H54 (cell line): ENCODE results near the gene COMMD3.

Experiments used
- DNase-seq: peaks from one replicate; pipeline ENCODE4 v3.0.0; 2011; ENCODE audit warnings: low spot score, mixed read lengths; ENCODE audit not compliant: insufficient read length
- FAIRE-seq: peaks from 3 replicates; lab custom pipeline; 2011; peaks lifted over from hg19 to GRCh38; lab: Jason Lieb, UNC
- POLR2A ChIP-seq: IDR thresholded peaks from 2 replicates; pipeline ENCODE4 v1.6.1; 2011; ENCODE audit warnings: low read depth, mild to moderate bottlenecking, low read length

Gene COMMD3

DNA sequence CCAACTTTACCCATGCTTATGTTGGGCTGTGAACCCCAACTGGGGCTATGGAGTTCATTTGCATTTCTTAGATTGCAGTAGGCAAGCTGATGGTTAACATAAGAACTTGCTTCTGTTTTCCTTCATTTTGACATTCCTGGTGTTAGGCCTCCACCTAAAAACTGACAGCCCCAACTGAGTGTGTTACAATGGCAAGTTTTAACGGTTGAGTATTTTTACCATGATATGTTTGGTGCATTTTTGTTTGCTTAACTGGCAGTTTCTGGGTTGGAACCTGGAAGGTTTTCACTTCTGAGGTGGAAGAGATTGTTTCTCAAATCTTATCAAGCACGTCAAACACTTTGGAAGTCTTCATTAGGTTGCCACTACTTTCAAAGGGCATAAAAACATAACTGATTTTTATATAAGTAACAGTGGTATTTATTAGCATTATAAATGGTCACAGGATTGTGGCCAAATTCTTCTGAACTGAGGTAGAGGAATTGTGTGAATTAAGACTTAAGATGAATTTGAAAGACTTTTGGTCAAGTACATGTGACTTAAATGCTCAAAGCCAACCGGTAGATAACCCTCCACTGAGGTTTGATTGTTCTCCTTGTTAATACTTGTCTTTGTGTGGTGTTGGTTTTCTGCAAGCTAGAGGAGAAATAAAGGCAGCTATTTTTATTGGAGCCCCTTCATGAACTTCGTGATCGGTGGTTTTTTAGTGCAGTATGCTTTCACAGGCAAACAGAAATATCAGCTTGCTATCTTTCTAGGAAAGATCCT, 7.5 kb downstream of the COMMD3 start:
- FAIRE-seq (no peak), DNase-seq (no peak)
- no peak for TF ChIP-seq POLR2A

DNA sequence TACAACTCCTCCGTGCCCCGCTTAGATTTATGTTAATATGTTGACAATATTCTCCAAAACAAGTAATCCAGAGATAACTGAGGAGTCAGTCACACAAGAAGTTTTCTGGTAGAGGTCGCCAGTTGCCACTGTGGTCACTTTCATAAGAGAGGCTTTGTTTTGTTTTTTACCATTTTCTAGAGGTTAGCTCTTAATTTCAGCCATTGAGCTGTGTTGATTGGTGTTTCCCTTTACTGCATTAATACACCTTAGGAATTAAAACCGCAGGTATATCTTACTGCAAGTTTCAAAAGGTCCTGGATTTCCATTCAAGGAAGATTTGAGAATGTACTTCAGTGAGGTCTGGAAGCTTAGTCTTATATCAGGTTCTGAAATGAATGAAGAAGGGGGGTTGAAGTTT, 8.2 kb downstream of the COMMD3 start:
- FAIRE-seq (no peak), DNase-seq (no peak)
- TF ChIP-seq POLR2A: no peak

DNA sequence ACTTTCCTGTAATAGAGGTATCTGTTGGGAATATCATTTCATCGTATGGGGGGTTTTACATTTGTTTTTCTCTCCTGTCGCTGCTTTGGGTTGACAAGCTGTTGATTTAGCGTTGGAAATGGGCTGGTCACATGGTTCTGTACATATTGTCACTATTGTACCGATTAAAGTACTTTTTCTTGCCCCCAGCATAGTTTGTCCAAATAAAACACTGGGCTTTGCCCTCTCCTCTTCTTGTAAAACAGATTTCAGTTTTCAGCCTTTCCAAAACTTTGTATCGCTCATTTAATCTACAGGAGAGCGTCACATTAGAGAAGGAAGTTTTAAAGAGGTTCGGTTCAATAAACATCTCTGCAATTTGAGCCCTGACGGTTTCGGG, 8.7 kb downstream of the COMMD3 start:
- TF ChIP-seq POLR2A: no peak
- peak; percentile 61 for FAIRE-seq
- no peak for DNase-seq

DNA sequence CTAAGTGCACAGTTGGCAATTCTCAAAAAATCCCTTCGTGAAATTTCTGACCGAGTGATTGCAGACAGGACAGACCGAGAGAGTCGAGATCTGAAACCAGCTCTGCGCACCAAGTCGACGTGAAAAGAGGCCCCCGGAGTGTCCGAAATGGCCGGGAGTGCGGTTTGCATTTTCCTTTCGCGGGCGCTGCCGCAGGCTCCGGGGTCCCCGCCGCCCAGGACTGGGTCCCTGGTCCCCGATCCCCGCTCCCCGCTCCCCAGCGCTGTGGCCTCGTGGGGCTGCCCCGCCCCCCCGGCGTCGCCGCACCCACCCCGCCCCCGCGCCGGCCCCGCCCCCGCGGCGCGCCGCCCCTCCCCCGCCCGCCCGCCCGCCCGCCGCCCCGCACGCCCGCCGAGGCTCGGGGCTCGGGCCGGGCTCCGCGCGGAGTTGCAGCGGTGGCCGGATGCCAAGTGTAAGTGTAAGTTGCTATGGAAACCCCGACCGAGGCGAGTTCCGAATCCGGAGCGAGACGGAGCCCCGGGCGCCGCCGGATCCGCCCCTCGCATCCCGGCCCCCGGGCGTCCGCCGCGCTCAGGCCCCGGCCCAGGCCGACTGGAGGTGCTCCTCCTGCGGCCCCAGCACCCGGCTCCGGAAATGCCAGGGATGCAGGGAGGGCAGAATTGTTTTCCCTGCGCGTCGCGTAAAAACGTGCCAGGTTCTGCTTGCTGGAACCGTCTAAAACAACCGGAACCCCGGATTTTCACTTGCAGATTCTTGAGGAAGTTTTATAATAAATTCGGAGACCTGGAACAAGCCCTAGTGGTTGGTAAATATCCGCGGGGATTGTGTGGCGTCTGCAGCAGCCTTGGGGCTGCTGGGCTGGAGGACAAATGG, 9.3 kb downstream of the COMMD3 start:
- FAIRE-seq (no peak), DNase-seq (peak; percentile 93)
- TF ChIP-seq POLR2A: peak; percentile 45

DNA sequence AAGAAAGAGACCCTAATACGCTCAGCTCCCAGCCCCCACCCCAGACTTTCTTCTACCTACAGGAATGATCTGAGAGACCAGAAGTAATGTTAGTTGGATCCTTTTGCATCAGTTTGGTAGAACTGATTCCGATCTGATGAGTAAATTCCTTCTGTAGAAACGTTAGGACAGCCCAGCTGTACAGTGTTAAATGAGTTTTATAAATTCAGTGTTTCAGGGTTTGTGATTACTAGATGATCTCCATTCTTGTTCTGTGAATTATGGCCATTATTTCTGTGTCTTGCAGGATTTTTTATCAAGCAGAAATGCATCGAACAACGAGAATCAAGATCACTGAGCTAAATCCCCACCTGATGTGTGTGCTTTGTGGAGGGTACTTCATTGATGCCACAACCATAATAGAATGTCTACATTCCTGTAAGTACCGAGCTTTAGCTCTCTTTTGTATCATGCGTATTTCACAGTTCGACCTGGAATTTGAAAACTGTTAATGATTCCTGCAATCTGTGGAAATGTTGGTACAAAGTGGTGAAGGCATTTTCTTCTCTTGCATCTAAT, 10.0 kb downstream of the COMMD3 start:
- TF ChIP-seq POLR2A: no peak
- DNase-seq: no peak
- FAIRE-seq: peak; percentile 78

DNA sequence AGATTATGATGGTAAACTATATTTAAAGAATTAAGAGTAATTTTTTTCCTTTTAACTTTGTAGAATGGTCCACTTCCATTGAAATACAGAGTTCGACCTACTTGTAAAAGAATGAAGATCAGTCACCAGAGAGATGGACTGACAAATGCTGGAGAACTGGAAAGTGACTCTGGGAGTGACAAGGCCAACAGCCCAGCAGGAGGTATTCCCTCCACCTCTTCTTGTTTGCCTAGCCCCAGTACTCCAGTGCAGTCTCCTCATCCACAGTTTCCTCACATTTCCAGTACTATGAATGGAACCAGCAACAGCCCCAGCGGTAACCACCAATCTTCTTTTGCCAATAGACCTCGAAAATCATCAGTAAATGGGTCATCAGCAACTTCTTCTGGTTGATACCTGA, 13.0 kb downstream of the COMMD3 start:
- DNase-seq: no peak
- FAIRE-seq: no peak
- no peak for TF ChIP-seq POLR2A

DNA sequence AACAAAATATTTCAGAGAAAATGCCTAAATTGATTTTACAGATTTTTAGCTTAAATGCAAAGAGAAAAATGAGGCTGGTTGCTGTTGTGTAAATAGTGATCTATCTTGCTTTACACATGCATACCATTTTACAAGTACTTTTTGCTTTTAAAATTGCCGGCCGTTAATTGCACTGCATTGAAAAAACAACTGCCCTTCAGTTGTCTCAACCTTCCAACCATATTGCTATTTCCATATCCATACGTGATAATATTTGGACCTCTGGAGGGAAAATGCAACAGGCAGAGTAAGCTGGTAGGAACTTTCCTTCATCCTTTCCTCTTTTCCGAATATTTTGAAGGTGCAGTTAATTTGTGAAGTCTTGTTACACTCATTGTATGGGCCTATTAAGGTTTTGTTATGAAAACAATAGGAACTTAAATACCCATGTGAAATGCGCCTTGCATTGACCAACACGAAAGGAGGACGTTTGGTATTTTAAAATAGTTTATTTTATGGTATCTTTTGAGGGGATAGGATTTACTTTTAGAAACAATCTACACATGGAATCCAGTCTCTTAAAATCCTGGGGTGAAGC, 16.0 kb downstream of the COMMD3 start:
- DNase-seq: no peak
- no peak for FAIRE-seq

DNA sequence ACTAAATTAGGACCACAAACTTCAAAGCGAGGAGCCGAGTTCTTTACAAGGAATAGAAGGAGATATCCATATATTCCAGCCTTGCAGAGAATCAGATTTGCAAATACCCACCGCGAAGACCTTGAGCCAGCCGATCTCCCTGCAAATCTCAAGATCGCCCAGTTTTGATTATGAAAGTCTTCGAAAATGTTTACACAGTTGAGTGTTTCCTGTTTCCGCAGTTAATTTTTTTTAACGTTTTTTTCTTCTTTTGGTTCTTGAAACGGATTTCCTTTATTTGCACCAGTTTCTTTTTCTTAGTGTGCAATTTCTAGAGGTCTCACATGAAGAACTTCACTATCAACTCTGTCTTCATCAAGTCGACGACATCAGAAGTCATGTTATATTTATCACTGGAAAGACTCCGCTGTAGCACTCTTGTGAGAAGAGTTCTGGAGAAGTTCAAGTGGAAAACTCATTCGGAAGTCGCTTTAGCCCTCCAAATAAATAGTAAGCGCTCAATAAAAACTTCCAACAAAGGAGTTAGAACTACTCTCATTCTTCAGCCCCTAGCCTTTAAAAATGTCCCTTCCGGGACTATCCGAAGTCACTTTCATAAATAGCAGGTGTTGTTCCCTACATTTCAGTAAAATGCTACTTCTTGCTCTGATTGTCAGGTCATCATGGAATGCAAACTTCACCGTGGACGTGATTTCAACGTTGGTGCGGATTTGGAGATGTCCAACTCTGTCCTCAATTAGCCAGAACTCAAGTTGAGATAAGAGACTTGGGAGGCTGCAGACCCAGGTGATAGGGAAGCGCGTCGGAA, 17.2 kb downstream of the COMMD3 start:
- no peak for TF ChIP-seq POLR2A
- FAIRE-seq: no peak
- no peak for DNase-seq

More for the DNA sequence above, 16.0 kb downstream of the COMMD3 start:
- TF ChIP-seq POLR2A: no peak

DNA sequence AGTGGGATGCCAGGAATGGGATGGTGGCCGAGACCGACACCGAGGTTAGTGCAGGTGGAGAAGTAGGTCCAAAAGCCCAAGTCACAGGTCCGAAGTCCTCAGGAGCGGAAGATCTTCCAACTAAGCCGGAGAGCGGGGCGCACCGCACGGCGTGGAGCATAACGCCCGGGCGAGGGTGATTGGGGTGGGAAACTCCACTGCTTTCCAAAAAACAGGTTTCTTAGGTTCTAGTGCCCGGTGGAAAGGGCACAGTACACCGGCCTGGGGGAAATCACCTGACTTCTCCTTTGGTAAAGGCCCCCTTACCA, 17.7 kb downstream of the COMMD3 start:
- no peak for DNase-seq
- no peak for TF ChIP-seq POLR2A
- no peak for FAIRE-seq

DNA sequence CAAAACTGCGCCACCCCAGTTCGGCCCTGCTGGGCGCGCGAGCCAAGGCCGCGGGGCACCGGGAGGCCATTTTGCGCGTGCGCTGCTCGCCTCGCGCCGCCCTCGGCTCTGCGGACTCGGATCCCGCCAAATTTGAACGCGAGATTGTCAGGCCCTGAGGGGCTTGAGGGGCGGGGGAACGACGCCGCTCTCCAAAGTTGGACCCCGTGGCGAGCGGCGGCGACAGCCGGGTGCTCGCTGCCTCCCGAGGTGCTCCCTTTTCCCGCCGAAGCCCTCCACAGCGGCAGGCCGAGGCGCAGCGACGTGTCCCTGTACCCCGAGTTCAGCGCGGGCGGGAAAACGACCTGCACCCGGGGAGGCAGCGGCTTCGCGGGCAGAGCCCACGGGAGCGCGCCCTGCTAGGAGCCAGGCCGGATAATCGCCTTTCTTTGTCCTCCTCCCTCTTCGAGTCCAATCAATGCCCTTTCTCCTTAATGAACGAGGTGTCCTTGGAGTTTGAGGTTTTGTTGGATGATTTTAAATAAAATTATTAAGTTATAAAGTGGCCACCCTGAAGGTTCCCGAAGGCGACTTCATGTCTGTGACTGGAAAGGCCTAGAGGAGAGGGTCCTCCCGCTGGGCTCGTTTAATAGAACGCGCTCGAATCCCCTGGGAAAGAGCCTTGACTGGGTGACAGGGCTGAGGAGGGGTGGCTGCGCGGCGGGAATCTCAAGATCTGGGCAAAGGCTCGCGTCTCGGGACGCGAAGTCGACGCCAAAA, 18.4 kb downstream of the COMMD3 start:
- DNase-seq (no peak), FAIRE-seq (no peak)
- TF ChIP-seq POLR2A: no peak

DNA sequence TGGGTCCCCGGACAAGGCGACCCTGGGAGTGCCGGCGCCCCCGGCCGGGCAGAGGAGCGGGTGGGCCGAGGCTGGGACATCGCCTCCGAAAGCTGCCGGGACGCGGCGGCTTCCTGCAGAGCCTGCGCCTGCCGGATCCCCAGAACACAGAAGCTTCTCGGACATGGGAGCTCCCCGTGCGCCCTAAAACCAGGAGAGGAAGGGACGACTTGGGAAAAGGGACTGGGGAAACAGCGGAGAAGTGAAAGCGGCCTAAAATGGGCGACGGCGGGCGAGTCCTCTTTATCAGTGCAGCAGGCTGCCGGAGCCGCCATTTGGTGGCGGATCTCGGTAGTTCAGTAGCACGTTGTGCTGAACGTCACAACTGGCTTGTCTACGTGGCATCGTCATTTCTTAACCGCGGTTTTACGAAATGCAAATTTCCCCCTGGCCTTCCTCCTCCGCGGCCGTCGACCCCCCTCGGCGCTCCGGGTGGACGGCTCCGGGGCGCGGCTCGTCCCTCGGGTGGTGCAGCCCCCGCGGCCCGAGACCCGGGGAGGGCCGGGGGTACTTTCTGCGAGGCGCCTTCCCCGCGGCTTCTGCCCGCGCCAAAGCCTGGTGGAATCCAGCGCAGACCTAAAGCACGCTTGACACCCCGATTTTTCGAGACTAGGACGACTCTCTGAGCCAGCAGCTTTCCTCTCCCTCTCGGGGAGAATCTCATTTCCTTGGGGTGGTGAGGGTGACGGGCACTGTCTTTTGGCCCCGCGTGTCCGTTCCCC, 19.2 kb downstream of the COMMD3 start:
- no peak for FAIRE-seq
- no peak for TF ChIP-seq POLR2A
- no peak for DNase-seq
